Endometrium (tissue), 2 donors: ENCODE data around the gene TTBK1.

Experiments used
- FAIRE-seq: peaks from 2 replicates; lab custom pipeline; 2012; peaks lifted over from hg19 to GRCh38; lab: Jason Lieb, UNC
- donor health status: control.
- donor health status: control.

TTBK1 gene

DNA sequence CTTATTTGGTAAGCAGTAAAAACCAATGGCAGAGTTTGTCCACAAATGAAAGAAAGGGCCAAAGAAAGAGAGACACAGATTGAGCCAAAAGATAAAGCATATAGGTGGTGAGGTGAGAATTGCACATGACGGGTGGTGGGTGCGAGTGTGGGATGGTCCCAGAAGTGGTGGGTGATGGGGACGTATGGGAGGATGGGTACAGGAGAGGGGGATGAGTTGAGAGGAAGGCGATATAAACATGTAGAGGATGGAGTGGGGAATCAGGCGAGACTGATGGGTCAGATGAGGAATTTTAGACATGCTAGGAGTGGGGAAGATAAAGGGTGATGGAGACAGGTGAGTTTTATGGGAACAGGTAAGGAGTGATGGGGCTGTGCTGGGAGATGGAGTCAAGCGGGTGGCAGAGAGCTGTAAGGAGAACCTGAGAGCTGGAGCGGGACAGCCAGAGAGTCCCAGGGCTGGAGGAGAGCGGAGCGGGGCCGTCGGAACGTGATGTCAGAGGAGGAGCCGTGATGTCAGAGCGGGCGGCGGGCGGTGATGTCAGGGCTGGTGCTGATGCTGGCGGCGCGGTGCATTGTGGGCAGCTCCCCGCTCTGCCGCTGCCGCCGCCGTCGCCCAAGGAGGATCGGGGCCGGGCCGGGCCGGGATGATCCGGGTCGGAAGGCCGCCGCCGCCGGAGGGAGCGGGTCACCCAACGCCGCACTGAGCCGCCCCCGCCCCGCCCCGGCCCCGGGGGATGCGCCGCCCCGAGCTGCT lies at the start of gene TTBK1:
Gene TTBK1, plus strand, starts transcription at position 574 of the 756 bp plus-strand sequence. CDS start 3,180 bp downstream, outside the sequence.
- no peak for FAIRE-seq

DNA sequence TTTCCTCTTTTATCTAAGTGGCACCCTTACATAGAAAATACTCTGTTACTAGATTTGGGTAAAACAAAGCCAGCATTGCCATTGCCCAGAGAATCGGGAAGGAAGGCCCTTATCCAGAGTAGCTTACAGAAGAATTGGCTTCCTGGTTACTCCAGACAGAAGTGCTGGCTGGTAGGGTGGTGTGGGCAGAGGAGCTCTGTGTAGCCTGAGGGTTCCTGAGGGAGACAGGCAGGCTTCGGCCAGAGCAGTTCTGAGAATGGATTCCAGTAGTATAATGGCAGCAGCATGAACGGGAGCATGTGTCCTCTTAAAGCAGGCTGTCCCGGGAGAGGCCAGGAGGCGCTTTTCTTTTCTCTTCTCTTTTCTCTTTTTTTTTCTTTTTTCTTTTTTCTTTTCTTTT lies 49.4 kb upstream of the TTBK1 start:
- no peak for FAIRE-seq

DNA sequence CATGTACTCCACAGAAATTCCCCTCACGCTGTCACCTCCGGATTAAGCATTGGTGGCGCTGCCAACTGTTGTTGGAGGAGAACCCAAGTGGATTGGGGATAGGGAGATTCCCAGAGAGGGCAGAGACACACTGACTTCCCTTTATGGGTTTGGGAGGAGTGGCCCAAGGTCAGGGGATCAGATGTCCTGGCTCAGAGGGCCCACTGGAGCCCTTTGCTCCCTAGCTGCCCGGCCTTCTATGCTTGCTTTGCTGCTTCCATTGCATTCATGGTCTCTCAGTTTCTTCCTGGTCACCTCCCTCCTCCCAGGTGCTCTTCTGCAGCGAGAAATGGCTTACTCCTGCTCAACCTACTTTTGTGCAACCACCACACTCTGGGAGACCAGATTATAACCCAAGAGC lies 46.9 kb upstream of the TTBK1 start:
- no peak for FAIRE-seq

DNA sequence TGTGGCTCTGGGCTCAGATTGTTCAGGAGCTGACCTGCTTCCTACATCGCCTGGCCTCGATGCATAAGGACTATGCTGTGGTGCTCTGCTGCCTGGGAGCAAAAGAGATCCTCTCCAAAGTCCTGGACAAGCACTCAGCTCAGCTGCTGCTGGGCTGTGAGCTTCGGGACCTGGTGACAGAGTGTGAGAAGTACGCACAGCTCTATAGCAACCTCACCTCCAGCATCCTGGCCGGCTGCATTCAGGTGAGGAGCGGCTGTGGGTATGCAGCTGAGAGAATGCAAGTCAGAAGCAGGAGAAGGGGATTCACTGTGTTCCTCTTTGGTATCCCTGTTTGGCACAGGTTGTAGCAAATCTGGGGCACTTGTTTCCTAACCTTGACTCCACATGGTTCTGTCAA lies 43.4 kb upstream of the TTBK1 start:
- FAIRE-seq = no peak

DNA sequence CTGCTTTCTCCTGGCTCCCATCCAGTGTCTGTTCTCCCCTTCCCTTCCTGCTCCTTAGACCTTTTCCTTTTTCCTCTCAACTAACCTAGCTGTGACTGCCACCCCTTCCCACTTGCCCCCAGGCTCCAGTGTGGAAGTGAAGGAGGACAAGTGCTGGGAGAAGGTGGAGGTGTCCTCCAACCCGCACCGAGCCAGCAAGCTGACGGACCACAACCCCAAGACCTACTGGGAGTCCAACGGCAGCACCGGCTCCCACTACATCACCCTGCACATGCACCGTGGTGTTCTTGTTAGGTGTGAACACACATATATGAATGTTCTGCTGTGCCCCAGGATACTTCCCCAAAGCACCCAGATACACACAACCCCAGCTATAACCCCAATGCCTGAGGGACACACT lies 42.7 kb upstream of the TTBK1 start:
- FAIRE-seq = no peak

DNA sequence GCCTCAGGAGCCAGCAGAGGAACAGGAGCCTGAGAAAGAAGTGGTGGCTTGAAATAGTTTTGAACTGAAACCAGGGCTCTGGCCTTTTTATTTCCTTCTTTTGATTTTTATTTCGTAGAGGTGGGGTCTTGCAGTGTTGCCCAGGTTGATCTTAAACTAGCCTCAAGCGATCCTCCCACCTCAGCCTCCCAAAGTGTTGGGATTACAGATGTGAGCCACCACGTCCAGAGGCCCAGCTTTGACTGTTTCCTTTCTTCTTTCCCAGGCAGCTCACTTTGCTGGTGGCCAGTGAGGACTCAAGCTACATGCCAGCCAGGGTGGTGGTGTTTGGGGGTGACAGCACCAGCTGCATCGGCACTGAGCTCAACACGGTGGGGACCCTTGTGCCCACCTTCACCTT lies 40.8 kb upstream of the TTBK1 start:
- no peak for FAIRE-seq

DNA sequence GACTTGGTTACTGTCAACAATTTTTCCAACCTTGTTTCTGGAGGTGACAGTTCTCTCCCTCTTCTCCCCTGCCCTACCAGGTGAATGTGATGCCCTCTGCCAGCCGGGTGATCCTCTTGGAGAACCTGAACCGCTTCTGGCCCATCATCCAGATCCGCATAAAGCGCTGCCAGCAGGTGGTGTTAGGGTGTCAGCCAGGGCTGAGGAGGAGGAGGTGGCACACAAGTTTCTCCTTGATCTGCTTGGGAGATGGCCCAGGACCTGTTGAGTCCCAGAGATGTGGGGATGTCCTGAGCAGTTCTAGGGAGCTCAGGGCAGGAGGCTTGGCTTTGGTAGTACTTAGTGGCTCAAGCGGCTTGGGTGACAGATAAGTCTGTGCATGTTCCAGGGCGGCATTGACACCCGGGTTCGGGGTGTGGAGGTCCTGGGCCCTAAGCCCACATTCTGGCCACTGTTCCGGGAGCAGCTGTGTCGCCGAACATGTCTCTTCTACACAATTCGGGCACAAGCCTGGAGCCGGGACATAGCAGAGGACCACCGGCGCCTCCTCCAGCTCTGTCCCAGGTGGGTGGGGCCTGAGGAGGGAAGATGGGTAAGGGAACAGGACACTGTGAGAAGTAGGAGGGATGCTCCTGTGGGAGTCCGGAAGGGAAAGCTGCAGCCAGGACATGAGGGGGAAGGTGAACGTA lies 40.1 kb upstream of the TTBK1 start:
- no peak for FAIRE-seq

DNA sequence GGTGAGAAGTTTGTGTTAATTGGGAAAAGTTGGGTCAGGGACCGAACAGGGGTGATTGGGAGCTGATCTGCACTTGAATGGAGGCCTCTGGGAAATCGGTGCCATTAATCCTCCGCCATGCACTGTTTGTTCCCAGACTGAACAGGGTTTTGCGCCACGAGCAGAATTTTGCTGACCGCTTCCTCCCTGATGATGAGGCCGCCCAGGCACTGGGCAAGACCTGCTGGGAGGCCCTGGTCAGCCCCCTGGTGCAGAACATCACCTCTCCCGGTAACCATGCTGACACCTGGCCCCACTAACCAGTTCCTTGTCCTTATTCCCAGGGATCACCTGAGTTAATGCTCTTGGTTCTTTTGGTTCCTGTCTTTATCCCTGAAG lies 39.6 kb upstream of the TTBK1 start:
- no peak for FAIRE-seq

DNA sequence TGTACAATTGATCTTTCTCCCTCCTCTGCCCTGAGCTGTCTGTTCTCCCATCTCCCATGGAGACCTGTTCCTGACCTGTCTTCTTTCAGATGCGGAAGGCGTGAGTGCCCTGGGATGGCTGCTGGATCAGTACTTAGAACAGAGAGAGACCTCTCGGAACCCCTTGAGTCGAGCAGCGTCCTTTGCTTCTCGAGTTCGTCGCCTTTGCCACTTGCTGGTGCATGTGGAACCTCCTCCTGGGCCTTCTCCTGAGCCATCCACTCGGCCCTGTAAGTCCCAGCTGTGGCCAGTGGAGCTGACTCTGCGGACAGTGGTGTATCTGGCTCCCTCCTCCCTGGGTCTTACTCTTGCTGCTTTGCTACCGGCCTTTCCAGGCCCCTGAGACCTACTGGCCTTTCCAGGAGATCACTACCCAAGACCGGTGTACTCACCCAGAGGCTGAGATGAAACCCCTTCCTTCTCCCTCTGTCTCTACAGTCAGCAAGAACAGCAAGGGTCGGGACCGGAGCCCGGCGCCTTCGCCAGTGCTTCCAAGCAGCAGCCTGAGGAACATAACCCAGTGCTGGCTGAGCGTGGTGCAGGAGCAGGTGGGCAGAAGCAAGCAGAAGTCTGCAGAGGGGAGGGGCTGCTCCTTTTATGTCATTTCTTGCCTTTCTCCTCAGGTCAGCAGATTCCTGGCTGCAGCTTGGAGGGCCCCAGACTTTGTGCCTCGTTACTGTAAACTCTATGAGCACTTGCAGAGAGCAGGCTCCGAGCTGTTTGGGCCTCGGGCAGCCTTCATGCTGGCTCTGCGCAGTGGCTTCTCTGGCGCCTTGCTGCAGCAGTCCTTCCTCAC lies 38.8 kb upstream of the TTBK1 start:
- FAIRE-seq = no peak

DNA sequence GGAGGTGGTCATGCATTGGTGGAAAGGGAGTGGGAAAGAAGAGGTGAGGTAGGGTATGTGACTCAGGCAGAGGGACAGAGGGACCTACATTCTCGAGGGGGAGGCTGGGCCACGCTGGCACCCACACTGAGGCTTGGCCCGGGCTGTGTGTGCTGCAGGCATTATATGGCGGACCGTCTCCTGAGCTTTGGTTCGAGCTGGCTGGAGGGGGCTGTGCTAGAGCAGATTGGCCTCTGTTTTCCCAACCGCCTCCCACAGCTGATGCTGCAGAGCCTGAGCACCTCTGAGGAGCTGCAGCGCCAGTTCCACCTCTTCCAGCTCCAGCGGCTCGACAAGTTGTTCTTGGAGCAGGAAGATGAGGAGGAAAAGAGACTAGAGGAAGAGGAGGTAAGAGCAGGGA lies 37.4 kb upstream of the TTBK1 start:
- no peak for FAIRE-seq

DNA sequence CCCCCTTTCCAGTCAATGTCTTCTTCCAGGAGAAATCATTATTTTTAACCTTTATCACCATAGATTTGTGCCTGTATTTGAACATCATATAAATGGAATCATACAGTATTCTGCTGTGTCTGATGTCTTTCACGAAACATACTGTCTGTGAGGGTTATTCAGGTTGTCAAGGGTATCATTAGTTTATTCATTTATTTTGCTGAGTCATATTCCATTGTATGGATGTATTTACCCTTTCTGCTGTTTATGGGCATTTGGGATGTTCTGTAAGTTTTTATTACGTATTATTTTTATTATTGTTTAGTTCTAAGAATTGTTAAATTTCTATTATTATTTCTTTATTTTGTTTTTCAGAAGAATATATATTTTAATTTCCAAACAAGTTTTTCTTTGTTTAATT lies 36.0 kb upstream of the TTBK1 start:
- peak; percentile 35 for FAIRE-seq

DNA sequence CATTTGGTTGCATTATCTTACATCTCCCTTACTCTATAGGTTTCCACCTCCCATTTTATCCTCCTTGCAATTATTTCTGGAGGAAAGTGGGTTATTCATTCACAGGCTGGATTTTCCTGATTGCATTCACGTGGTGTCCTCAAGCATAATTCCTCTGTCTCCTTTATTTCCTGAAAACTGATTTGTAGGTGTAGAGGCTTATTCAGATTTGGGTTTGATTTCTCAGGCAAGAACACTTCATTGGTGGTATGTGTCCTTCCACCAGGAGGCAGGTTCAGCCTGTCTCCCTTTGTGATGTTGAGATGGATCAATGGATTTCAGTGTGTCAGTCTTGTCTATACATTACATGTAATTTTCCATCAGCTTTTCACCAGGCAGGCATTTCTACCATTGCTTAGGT lies 31.3 kb upstream of the TTBK1 start:
- no peak for FAIRE-seq

DNA sequence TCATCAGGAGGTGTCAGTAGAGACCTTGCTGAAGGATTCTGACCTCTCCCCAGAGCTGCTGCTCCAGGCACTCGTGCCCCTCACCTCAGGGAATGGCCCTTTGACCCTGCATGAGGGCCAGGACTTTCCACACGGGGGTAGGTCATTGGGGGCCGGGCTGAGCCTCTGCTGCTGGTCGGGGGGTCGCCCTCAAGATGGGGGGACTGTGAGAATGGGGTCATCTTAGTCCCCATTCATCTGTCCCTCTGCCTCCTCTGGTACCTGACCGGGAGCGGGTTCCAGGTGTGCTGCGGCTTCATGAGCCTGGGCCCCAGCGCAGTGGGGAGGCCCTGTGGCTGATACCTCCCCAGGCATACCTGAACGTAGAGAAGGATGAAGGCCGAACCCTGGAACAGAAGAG lies 29.9 kb upstream of the TTBK1 start:
- FAIRE-seq = no peak

DNA sequence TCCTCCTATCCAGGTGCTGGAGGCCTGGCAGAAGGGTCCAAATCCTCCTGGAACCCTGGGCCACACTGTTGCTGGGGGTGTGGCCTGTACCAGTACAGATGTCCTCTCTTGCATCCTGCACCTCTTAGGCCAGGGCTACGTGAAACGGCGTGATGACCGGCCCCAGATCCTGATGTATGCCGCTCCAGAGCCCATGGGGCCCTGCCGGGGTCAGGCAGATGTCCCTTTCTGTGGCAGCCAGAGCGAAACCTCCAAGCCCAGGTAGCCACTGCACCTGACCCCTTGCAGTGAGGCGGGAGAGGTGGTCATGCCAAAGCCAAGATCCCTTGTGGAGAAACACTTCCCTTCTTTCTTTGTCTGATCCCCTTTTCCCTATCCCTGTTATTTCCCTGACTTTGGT lies 28.2 kb upstream of the TTBK1 start:
- no peak for FAIRE-seq

DNA sequence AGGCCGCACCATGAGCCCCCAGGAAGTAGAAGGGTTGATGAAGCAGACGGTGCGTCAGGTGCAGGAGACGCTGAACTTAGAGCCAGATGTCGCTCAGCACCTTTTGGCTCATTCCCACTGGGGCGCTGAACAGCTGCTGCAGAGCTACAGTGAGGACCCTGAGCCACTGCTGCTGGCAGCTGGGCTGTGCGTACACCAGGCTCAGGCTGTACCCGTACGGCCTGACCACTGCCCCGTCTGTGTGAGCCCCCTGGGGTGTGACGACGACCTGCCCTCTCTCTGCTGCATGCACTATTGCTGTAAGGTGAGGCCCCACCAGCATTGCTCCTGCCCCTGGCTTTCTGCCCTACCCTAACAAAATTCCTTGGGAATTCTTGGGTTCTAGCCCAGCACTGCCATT lies 27.1 kb upstream of the TTBK1 start:
- FAIRE-seq = no peak

DNA sequence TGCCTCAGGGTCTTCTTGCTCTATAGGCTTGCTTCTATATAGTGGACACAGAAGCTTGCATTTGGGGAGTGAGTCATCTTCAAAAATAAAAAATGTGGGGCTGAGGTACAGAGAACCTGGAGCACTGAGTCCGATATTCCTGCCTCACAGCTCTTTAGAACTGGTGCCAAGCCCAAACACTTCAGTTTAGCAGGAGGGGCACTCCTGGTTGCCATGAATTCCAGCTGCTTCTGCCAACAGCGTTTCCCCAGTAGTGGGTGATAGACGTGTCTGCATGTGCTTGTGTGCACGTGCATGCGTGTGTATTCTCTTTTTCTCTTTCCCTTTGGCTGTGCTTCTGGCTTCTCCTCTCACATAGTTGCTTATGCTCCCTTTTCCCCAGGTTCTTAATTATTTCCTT lies 25.9 kb upstream of the TTBK1 start:
- FAIRE-seq = no peak

DNA sequence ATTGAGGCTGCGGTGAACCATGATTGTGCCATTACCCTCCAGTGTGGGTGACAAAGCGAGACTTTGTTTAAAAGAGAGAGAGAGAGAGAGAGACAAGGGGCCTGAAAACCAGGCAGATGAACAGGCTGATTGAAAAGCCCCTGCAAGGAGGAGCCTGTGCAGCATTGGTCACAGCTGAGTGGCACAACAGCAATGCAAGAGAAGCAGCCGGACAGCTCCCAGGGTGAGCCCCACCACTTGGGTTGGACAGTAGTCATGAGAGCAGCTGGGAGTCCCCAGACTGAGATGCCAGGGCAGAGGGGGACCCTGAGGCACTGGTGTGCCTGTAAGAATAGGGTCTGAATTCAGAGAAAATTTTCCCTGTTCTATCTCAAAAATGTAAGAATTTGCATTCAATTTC lies 24.2 kb upstream of the TTBK1 start:
- no peak for FAIRE-seq

DNA sequence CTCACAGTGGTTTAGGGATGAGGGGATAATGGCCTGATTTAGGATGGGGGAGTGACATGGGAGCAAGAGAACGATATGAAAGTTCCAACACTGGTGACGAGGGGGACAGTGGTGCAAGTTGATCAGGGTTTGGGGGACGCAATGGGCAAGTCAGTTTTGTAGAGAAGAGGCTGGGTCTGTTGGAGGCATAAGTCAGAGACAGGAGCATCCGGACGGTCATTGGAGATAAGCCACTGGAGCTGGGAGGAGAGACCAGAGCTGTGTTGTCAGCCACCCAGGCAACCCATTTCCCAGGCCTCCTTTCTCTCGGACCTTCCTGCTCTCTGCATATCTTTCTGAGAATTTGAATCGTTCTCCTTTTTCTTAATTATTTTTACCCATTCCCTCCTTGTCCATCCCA lies 23.5 kb upstream of the TTBK1 start:
- FAIRE-seq = no peak

DNA sequence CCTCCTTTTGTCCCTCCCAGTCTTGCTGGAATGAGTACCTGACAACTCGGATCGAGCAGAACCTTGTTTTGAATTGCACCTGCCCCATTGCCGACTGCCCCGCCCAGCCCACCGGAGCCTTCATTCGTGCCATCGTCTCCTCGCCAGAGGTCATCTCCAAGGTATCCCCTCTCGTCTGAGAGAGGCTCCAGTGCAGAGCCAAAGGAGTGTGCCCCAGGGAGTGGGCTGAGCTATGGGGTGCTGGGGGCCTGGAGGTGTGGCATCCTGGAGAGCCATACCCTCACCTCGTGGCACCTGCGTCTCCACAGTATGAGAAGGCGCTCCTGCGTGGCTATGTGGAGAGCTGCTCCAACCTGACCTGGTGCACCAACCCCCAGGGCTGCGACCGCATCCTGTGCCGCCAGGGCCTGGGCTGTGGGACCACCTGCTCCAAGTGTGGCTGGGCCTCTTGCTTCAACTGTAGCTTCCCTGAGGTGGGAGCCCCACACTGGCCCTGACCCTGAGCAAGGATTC lies 22.8 kb upstream of the TTBK1 start:
- no peak for FAIRE-seq

DNA sequence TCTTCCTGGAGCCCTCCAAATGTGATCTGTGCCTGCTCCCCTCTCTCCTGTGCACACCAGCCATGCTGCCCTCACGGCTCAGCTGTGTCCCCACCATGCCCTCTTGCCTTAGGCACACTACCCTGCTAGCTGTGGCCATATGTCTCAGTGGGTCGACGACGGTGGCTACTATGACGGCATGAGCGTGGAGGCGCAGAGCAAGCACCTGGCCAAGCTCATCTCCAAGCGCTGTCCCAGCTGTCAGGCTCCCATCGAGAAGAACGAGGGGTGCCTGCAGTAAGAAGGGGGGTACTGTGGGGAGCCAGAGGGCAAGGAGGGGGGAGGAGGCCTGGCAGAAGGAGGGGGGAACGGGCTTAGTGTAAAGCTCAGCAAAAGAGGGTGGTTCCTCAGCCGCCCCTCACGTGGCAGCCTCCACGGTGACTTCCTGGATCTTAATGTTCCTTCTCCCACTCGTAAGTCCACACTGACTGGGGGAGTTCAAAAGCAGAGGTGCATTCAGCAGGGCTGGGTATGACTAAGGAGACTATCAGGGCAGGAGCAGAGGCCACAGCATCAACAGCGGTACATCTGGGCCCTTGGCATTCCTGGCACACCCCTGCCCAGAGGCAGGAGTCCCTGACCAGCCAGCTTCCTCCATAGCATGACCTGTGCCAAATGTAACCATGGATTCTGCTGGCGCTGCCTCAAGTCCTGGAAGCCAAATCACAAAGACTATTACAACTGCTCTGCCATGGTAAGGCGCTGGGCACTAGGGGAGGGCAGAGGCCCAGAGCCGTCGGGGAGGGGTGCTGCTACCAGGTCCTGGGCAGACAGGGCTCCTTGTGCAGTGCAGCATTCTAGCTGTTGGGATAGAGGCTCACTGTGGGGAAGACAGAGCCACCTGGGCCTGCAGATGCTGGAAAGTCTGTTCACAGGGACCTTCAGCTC lies 22.0 kb upstream of the TTBK1 start:
- no peak for FAIRE-seq

DNA sequence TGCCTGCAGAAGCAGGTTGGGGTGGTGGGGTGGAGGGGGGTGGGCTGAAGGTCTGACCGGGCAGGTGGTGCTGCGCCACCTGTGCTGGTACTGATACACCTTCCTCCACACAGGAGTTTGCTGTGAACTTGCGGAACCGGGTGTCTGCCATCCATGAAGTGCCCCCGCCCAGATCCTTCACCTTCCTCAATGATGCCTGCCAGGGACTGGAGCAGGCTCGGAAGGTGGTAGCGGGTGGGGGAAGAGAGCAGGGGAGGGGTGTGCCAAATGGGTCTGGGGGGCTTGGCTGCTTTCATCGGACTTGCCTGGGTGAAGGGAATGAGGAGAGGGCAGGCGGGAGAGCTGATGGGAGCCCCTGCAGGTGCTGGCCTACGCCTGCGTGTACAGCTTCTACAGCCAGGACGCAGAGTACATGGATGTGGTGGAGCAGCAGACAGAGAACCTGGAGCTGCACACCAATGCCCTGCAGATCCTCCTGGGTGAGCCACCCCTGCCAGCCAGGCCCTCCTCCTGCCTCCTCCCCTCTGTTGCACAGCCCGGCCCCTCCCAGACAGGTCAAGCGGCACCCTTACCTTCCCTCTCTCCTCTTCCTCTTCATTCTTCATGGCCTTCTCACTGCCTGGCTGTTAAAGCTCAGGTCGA lies 20.7 kb upstream of the TTBK1 start:
- FAIRE-seq = no peak
